Mucosa of rectum (tissue), 2 donors: ENCODE data around the gene EPB41L4A.

Experiments used
- H3K27ac ChIP-seq, 2 donors: one replicate each; pipeline ENCODE4 v1.7.0; 2013; ENCODE audit warnings: inconsistent platforms in 2 of 2, low read depth in 2 of 2, low read length in 2 of 2
- H3K27me3 ChIP-seq, 2 donors: one replicate each; pipeline ENCODE4 v1.7.0; 2013; ENCODE audit warnings: low read length in 2 of 2; ENCODE audit not compliant: control insufficient read depth in 2 of 2, insufficient read depth in 2 of 2
- H3K36me3 ChIP-seq, 2 donors: one replicate each; pipeline ENCODE4 v1.7.0; 2013; ENCODE audit warnings: low read length in 2 of 2; ENCODE audit not compliant: control insufficient read depth in 2 of 2, insufficient read depth in 2 of 2
- H3K4me1 ChIP-seq, 2 donors: one replicate each; pipeline ENCODE4 v1.7.0; 2013; ENCODE audit warnings: low read length in 2 of 2, mild to moderate bottlenecking in 1 of 2; ENCODE audit not compliant: control insufficient read depth in 2 of 2, insufficient read depth in 2 of 2
- H3K4me3 ChIP-seq, 2 donors: one replicate each; pipeline ENCODE4 v1.7.0; 2013; ENCODE audit warnings: low read length in 2 of 2
- H3K9ac ChIP-seq, 2 donors: one replicate each; pipeline ENCODE4 v1.7.0; 2013; ENCODE audit warnings: low read length in 2 of 2, low read depth in 1 of 2, mild to moderate bottlenecking in 1 of 2
- H3K9me3 ChIP-seq, 2 donors: one replicate each; pipeline ENCODE4 v1.7.0; 2013; ENCODE audit warnings: low read length in 2 of 2; ENCODE audit not compliant: control insufficient read depth in 2 of 2
- donor health status: healthy.
- donor health status: Normal muscosa, but diverticular disease.

Gene EPB41L4A

DNA sequence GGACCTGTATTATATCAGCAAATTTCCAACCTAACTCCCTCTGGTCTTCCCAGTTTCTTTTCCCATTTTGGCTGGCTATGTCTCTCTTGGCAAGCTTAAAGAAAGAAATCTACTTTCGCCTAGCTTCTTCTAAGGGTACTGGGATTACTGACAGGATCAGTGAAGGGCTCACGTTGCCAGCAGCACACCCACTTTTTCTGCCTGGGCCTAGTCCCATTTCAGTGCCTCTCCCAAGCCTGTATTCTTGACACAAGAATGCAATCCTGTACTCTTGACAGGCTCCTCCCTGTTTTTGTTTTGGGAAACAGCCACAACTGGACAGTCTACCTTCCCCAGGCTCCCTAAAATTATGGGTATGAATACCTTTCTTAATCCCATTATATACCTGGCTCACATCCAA, 170.5 kb downstream of the EPB41L4A start:
- H3K27ac ChIP-seq = no peak overlapping the region
- no peaks in the 10 kb centered on the region for H3K36me3 ChIP-seq
- H3K27me3 ChIP-seq = no peaks in the 10 kb centered on the region

DNA sequence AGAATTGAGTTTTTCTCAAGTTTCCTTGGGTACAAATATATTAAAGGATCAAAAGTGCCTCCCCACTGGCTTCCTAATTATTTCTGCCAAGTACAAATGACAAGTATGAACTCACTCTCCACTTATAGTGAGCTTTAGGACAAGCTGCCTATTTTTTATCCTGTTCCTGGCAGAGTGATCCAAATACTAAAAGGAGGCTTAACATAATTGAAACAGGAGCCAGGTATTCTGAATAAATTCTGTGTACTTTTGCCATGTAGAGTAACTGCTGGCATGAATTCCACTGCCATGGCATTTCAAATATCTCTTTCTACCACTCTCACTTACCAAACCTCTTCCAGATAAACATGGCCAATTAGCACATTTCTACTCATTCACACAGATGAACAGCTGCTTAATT, 171.1 kb downstream of the EPB41L4A start:
- no peak overlapping the region for H3K4me3 ChIP-seq
- H3K4me1 ChIP-seq = no peaks in the 10 kb centered on the region
- no peak overlapping the region for H3K9ac ChIP-seq
- H3K27ac ChIP-seq = no peak overlapping the region
- H3K9me3 ChIP-seq = no peaks in the 10 kb centered on the region
- H3K27me3 ChIP-seq = no peaks in the 10 kb centered on the region
- no peaks in the 10 kb centered on the region for H3K36me3 ChIP-seq

More for the DNA sequence above, 170.5 kb downstream of the EPB41L4A start:
- no peaks in the 10 kb centered on the region for H3K9me3 ChIP-seq
- no peak overlapping the region for H3K4me3 ChIP-seq
- H3K9ac ChIP-seq = no peak overlapping the region
- H3K4me1 ChIP-seq = no peaks in the 10 kb centered on the region

DNA sequence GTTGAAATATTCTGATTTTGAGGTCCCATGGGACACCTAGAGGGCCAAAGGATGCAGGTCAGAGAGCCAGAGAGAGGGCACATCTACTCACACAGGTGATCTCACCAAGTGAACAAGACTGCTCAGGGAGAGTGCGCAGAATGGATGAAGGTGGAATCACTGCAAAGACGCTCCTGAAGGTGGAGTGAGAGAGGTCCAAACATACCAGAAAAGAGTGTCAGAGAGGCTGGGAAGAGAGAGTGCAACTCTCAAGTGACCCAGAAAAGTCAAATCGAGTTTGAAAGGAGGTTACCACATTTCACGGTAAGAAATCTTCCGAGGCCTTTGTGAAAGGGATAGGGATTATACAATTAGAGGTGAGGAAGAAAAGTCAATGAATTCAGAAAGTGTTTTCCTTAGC, 173.4 kb downstream of the EPB41L4A start:
- H3K4me1 ChIP-seq = no peaks in the 10 kb centered on the region

DNA sequence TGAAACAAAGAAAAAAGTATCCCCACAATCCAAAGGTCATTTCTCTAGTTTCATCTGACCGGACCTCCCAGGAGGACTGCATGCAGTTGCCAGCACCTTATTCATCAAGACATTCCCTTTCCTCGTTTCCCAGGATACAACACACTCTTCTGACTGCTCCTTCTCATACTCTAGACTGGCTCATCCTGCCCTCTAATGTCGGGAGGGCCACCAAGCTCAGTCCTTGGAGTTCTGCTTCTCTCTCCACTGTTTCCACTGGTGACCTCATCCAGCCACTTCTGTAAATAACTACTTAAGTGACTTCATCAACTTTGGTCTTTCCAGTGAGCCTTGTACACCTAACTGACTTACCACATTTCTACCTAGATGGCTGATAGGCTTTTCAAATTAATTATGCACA, 179.1 kb downstream of the EPB41L4A start:
- no peaks in the 10 kb centered on the region for H3K4me1 ChIP-seq
- no peak overlapping the region for H3K4me3 ChIP-seq
- H3K27ac ChIP-seq = no peak overlapping the region
- H3K9me3 ChIP-seq = no peaks in the 10 kb centered on the region
- no peak overlapping the region for H3K9ac ChIP-seq
- no peaks in the 10 kb centered on the region for H3K27me3 ChIP-seq
- H3K36me3 ChIP-seq = no peaks in the 10 kb centered on the region

More for the DNA sequence above, 173.4 kb downstream of the EPB41L4A start:
- H3K4me3 ChIP-seq = no peak overlapping the region
- no peaks in the 10 kb centered on the region for H3K9me3 ChIP-seq
- no peaks in the 10 kb centered on the region for H3K36me3 ChIP-seq
- H3K27me3 ChIP-seq = no peaks in the 10 kb centered on the region
- H3K9ac ChIP-seq = no peak overlapping the region
- H3K27ac ChIP-seq = no peak overlapping the region

DNA sequence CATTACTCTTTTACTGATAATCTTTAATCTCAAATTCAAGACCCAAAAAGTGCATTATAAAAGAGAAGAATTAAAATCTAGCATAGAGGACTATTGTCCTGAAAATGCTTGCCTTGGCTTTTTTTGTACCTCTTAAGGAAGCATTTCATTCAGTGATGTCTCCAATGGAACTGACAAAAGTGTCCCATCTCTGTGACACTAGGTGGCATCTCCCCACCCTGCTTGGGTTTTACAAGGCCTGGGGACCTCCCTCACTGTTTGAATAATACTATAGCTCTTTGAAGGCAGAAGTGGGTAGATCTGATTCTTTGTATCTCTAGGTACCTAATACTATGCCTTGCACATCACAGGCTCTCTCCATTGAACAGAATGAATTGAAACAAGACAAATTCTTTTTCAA, 180.6 kb downstream of the EPB41L4A start:
- H3K27ac ChIP-seq = no peak overlapping the region
- H3K9me3 ChIP-seq = no peaks in the 10 kb centered on the region
- H3K4me3 ChIP-seq = no peak overlapping the region
- no peak overlapping the region for H3K9ac ChIP-seq
- H3K27me3 ChIP-seq = no peaks in the 10 kb centered on the region
- no peaks in the 10 kb centered on the region for H3K4me1 ChIP-seq
- no peaks in the 10 kb centered on the region for H3K36me3 ChIP-seq

DNA sequence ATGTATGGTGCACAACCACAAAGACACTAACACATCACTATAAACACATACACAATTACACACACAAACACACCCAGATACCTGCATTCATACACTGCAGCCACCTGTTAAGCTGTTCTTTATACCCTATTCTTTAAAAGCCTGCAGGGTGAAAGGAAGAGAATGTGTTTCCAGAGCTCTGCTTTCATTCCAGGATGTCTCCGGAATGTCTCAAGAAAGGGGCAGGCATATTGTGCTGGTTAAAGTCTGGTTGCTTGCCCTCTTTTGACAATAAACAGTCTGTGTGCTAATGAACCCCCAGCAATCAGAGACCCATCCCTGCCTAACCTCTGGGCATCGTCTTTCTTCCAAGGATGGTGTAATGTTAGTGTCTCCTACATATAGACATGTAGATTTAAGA, 181.6 kb downstream of the EPB41L4A start:
- Histone ChIP-seq H3K9ac (no peak overlapping the region), H3K9me3 (no peaks in the 10 kb centered on the region), H3K27me3 (no peaks in the 10 kb centered on the region), H3K4me1 (peaks cover 3 to 4% of the 10 kb centered on the region in 2 donors), H3K4me3 (no peak overlapping the region), H3K27ac (no peak overlapping the region), H3K36me3 (no peaks in the 10 kb centered on the region)

DNA sequence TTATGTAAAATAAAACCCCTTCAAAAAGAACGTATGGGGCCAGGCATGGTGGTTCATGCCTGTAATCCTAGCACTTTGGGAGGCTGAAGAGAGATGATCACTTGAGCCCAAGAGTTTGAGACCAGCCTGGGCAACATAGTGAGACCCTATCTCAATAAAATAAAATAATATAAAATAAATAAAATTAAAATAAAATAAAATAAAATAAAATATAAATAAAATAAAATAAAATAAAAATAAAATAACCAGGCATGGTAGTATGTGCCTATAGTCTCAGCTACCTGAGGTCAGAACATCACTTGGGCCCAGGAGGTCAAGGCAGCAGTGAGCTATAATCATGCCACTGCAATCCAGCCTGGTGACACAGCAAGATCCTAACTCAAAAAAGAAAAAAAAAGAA, 185.1 kb downstream of the EPB41L4A start:
- Histone ChIP-seq H3K27me3 (no peaks in the 10 kb centered on the region), H3K27ac (no peak overlapping the region), H3K9me3 (no peaks in the 10 kb centered on the region), H3K36me3 (no peaks in the 10 kb centered on the region), H3K4me1 (peaks cover 3 to 10% of the 10 kb centered on the region in 2 donors), H3K4me3 (no peak overlapping the region), H3K9ac (no peak overlapping the region)

DNA sequence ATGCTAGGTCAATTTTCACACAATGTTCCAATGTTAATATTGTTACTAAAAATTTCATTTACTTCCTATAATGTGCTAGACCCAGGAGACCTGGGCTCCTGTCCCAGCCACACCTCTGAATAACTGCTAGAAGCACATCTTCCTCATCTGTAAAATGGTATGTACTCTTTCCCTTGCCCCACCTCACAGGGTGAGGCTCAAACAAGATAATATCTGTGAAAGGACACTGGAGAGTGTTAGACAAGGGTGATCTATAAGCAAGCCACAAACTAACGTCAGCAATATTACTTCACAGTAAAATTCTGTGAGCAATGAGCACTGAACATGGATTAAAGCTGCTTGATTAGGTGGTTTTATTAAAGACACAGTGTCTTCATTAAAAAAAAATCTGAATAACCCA, 186.4 kb downstream of the EPB41L4A start:
- no peak overlapping the region for H3K4me3 ChIP-seq
- H3K27me3 ChIP-seq = no peaks in the 10 kb centered on the region
- no peaks in the 10 kb centered on the region for H3K36me3 ChIP-seq
- H3K9ac ChIP-seq = no peak overlapping the region
- H3K4me1 ChIP-seq = peaks cover 11 to 15% of the 10 kb centered on the region in 2 donors
- H3K9me3 ChIP-seq = no peaks in the 10 kb centered on the region
- peak overlapping the region; percentile 43 to 66 for H3K27ac ChIP-seq

DNA sequence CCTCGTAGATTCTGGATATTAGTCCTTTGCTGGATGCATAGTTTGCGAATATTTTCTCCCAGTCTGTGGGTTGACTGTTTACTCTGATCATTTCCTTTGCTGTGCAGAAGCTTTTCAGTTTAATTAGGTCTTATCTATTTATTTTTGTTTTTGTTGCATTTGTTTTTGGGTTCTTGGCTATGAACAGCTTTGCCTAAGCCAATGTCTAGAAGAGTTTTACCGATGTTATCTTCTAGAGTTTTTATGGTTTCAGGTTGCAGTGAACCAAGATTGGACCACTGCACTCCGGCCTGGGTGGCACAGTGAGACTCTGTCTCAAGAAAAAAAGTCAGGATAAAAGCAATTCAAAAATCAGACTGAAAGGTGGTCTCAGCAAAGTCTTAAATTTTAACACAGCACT, 188.5 kb downstream of the EPB41L4A start:
- Histone ChIP-seq H3K4me1 (peaks cover 11 to 17% of the 10 kb centered on the region in 2 donors), H3K9ac (no peak overlapping the region), H3K36me3 (no peaks in the 10 kb centered on the region), H3K27ac (no peak overlapping the region), H3K4me3 (no peak overlapping the region), H3K9me3 (no peaks in the 10 kb centered on the region), H3K27me3 (no peaks in the 10 kb centered on the region)

DNA sequence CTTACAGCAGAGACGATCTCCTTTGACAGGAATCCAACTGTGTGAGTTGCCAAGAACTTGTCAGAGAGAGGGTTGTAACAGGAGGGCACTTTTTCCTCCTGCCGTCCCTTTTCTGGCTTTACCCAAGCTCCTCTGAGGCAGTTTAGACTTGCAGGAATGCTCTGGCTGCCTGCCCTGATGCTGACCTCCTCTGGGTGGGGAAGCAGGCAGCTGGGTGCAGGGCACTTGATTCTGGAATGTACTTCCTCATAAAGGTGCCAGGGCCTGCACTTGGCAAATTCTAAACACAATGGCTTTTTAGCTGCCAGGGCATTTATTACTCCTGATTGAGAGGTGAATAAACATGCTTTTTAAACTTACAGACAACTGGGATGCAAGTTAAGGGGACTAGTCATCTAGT, 190.4 kb downstream of the EPB41L4A start:
- H3K9ac ChIP-seq = no peak overlapping the region
- H3K9me3 ChIP-seq = no peaks in the 10 kb centered on the region
- H3K4me1 ChIP-seq = peaks cover 11 to 17% of the 10 kb centered on the region in 2 donors
- H3K27ac ChIP-seq = peak overlapping the region in 1 of 2 donors; percentile 28
- no peaks in the 10 kb centered on the region for H3K36me3 ChIP-seq
- H3K4me3 ChIP-seq = peak overlapping the region in 1 of 2 donors; percentile 9
- no peaks in the 10 kb centered on the region for H3K27me3 ChIP-seq
